OCI-M2 (cell line): Measurements from ENCODE around the gene PMEPA1.
"Not testable (repeated sequence)": the region's sequence is repeated elsewhere in the genome, so short reads cannot be mapped to it uniquely, and the experiment has no call there.

Source experiments
- DNase-seq: peaks from one replicate; lab custom pipeline; 2025; ENCODE audit not compliant: unreplicated experiment; lab: John Stamatoyannopoulos, UW

Gene PMEPA1

GRCh38 chr20:57653546-57653900 lies 56.3 kb downstream of the PMEPA1 start:
- no peak for DNase-seq

DNA sequence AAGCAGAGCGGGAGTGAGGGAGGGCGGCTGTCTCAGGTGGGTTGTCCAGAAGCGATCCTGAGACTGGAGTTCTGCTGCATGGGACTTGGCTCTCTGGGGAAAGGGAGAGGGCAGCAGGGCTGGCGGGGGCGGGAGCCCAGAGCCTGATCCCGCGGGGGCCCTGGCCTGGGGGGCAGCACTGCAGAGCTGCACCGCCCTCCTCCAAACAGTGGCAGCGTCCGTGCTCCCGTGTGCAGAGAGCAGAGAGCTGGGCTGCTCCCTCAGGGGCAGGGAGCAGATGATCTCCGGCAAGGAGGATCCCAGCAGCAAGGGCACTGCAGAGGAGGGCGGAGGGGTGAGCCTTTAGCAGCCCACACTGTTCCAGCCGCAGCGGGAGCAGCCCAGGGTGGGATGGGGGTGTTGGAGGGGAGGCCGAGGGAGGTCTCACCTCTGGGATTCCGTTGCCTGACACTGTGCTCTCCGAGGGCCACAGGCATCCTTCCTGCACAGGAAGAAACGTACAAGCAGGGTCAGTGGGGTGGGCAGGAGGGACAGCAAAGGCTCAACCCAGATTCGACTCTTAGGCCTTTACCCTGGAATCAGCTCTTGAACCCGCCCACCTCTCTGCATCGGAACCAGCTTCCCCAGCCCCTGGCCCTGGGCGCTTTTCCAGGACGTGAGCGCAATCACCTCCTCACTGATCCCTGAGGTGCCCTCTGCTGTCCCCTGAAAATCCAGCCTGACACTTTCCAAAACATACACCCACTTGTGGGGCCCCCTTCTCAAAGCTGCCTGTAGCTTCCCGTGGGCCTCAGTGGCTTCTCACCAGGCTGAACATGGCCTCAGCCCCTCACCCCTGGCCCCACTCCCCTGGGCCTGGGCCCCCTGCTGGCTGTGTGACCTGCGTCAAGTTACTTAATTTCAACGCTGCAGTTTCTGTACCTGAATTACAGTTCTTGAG lies 56.9 kb downstream of the PMEPA1 start:
- DNase-seq: no peak

DNA sequence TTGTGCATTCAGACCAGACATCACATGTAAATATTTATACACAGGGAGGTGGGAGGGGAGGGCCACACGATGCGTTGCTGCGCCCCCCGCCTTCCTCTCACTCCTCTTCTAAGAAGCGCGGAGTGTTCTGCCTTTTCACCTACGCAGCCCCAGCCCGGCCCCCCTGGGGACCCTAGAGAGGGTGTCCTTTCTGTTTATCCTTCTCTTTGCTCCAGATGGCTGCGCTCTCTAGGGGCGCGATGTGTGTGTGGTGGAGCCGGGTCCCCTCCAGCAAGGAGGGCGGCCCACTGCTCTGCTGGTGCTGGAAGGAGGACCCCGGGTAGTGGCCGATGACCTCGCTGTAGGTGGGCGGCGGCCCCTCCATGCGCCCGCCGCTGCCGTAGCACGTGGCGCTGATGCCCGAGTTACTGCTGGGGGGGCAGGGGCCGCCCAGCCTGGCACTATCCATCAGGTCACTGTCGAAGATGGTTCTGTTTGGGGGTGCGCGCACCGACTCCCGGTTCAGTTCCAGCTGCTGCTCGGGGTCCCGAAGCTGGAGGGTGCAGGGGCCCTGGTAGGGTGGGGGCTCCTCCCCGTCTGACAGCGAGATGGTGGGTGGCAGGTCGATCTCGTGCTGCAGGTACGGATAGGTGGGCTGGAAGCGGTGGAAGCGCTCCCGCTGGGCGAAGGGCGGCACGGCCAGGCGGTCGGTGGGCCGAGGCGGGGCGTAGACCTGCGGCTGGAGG lies 57.8 kb downstream of the PMEPA1 start:
- no peak for DNase-seq

- DNase-seq: no peak
These were observed 58.9 kb downstream of the PMEPA1 start for GRCh38 chr20:57650756-57651483.

DNA sequence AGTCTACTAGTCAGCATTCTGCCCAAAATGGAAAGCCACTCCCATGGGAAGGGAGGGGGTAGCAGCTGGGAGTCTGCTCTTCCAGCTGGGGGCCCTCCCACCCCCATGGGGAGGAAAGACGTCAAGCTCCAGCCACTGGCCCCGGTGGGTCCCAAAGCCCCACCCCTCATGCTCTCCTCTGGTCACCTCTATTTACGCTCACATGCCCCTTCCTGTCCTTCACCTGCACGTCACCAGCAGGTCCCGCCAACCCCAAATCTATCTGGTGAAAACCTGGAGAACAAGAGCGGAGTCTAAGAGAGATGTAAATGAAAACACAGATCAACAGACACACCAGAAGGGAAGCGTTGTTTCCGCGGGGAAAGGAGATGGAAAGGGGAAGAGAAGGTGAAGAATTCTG lies 59.5 kb downstream of the PMEPA1 start:
- DNase-seq: no peak

DNA sequence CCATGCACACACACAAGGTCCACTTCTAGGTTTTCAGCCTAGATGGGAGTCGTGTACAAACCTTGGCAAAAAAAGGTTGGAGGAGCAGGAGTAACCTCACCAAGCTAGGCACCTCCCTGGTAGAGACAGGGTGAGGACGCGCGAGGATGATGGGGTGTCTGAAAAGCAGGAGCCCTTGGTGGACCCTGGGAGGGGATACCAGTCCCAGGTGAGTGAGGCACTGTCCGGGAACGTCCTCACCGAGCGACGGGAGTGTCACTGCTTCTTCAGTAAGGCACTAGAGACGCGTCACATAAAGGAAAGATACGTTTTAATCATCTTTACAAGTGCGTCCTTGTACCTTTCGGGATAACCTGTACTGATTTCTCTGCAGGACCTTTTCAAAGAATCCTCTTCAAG lies 60.2 kb downstream of the PMEPA1 start:
- DNase-seq: no peak

DNA sequence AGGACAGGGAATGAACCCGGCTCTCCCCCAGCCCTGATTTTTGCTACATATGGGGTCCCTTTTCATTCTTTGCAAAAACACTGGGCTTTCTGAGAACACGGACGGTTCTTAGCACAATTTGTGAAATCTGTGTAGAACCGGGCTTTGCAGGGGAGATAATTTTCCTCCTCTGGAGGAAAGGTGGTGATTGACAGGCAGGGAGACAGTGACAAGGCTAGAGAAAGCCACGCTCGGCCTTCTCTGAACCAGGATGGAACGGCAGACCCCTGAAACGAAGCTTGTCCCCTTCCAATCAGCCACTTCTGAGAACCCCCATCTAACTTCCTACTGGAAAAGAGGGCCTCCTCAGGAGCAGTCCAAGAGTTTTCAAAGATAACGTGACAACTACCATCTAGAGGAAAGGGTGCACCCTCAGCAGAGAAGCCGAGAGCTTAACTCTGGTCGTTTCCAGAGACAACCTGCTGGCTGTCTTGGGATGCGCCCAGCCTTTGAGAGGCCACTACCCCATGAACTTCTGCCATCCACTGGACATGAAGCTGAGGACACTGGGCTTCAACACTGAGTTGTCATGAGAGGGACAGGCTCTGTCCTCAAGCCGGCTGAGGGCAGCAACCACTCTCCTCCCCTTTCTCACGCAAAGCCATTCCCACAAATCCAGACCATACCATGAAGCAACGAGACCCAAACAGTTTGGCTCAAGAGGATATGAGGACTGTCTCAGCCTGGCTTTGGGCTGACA lies 60.8 kb downstream of the PMEPA1 start:
- DNase-seq: no peak

DNA sequence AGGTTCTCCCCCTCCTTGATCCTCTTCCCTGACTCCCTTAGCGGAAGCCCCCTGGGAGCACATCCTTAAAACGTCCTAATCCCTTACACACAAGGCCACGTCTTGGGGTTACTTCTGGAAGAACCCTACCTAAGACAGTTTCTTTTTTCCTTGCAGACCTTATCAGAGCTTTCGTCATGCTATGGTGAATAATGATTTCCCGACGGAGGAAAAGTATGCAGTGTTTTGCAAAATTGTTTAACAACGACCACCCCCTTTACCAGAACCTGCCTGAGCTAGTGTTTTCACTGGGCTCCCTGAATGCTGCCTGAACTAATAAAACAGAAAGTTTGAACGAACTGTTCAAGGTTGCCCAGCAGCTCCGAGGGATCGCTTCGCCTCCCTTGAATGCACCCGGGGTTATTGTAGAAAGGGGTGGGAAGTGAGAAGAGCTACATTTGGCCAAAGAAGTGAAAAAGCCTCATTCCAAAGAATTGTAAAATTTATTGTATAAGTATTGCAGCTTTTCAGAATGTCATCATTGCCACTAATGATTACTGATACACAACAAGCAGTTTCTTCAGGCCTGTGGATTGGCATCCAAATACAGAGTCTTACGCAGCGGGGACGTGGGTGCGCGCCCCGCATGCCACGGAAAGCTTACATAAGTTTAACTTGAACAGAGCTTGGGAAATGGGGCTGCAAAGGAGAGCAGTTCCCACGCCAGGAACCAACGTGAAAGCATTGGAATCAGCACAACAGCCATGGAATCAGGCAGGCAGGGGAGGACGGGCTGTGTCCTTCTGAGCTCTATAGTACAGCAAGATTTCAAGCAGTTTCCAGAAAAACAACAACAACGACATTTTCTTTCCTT lies 61.7 kb downstream of the PMEPA1 start:
- no peak for DNase-seq

- no peak for DNase-seq
These were observed 62.5 kb downstream of the PMEPA1 start for GRCh38 chr20:57647006-57647932.

DNA sequence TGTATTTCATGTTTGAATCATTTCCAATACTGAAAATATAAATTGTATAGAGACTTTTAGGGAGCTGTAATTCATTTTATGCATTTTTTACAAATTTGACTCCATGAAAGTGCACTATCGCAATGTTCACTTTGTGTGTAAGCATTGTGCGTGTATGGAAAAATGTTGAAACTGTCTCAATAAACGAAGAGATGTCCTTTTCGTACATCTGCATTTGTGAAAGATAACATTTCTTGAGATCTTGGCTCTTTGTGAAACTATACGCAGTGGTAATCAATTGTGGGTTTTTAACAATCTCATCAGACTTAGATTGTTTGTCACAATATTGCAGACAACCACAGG lies 70.9 kb downstream of the PMEPA1 start:
- DNase-seq: no peak

- no peak for DNase-seq
These were observed 71.5 kb downstream of the PMEPA1 start for GRCh38 chr20:57638173-57638894.

GRCh38 chr20:57633945-57634491 lies 75.8 kb downstream of the PMEPA1 start:
- no peak for DNase-seq

- DNase-seq: no peak
These were observed 77.5 kb downstream of the PMEPA1 start for GRCh38 chr20:57632286-57632685.

DNA sequence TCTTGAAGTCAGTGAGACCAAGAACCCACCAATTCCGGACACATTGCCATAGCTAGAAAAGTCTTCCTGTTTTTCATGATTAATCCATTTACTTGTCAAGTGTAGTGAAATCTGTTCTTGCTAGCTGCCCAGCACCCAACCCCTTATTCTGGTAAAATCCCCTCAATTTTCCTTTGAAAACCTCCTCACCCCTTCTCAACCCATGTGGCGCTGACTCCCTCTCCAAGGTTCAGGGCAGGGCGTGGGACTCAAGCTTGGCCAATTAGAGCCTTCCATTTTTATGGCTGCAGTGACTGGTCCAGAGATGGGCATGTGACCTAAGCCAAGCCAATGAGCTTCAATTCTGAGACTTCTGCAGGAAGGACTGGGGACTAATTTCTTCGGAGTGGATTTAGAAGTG lies 79.8 kb downstream of the PMEPA1 start:
- DNase-seq: no peak

DNA sequence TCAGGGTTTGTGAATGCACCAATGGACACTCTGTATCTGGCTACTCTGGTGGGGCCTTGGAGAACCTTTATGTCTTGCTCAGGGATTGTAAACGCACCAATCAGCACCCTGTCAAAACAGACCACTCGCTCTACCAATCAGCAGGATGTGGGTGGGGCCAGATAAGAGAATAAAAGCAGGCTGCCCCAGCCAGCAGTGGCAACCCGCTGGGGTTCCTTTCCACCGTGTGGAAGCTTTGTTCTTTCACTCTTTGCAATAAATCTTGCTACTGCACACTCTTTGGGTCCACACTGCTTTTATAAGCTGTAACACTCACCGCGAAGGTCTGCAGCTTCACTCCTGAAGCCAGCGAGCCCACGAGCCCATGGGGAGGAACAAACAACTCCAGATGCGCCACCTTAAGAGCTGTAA lies 80.3 kb downstream of the PMEPA1 start:
- DNase-seq: not testable (repeated sequence)

GRCh38 chr20:57628962-57629308 lies 80.9 kb downstream of the PMEPA1 start:
- DNase-seq: not testable (repeated sequence)

DNA sequence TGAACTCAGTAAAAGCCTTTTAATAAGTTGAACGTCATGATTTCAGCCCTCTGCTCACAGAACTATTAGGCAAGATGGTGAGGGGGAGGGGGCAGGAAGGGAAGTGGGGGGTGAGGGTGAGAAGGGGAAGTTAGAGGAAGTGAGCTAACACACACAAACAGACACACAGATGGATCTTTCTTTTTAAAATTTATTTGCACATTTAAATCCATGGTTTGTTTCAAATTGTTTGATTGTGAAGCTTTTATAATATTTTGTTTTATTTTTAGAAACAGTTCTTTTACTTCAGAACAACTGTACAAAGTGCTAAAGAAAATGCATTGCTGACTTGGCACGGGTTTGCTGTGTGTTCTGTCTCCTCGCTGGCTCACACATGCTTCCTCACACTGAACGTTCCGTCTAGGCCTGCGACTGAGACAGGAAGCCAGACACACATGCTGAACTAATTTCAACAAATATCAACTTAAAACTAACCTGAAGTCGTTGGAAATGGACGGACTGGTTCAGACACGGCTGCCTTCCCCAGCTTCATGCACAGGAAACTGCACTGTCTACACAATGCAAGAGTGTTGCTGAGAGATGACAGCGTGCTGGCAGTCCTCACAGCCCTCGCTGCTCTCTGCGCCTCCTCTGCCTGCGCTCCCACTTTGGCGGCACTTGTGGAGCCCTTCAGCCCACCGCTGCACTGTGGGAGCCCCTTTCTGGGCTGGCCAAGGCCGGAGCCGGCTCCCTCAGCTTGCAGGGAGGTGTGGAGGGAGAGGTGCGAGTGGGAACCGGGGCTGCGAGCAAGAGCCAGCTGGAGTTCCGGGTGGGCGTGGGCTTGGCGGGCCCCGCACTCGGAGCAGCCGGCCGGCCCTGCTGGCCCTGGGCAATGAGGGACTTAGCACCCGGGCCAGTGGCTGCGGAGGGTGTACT lies 81.5 kb downstream of the PMEPA1 start:
- no peak for DNase-seq
